Astrocyte of the hippocampus (primary cell): ENCODE results near the gene PSMD5.

Experiments
- DNase-seq: peaks from one replicate; pipeline ENCODE4 v3.0.0; 2011; ENCODE audit warnings: low read depth, low spot score

Gene PSMD5

DNA sequence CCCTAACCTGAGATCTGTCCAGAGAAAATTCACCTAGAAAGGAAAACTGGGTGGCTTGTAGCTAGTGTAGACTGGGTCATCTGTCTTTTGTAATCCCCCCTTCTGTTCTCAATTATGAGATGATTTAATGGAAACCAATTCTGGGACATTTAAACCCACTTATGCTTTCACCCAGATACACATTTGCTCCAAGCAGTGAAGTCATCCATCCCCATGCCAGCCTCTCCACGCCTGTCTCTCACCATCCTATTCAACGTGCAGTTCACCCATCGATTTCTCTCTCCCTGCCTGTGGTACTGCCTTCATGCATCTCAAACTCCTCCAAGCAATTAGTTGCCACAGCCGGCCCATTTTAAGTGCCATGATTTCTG is 32.5 kb upstream of the PSMD5 start:
- no peak for DNase-seq

DNA sequence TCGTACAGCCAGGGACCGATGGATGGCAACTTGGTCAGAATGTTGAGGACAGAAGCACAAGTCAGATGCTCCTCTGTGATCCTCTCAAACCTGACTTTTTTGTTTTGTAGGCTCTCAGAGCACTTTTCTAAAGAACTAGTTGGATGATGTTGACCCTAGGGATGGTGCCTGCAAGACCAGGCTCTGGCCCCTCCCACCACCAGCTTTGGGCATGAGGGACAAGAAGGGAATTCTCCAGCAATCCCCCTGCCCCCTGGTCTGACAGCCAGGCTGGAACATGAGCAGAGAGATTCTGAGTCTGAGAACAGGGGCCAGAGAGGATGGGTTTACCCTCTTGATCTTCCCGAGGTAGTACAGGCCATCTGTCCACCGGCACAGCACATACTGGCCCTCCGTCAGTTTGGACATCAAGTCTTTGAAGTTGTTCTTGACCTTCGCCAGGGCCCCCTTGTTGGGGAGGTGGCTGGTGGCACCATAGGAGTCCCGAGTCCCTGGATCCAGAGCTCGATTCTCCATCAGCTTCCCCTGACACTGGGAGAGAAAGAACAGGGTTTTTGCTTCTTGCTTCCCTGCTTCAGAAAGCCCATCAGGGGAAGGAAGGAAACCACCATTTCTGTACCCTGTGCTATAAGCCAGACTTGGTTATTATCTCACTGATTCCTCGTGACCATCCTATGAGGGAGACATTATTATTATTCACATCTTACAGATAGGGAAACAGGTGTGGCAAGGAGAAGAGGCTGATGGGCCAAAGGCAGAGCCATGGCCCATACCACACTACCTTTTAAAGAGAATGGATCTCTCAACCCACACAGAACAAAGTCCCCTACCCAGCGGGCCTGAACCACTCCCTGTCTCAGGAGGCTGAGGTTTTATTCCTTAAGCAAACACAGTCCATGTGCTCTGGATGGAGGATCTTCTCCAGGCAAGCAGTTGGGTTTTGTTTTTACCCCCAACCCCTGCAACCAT is 31.8 kb upstream of the PSMD5 start:
- no peak for DNase-seq

DNA sequence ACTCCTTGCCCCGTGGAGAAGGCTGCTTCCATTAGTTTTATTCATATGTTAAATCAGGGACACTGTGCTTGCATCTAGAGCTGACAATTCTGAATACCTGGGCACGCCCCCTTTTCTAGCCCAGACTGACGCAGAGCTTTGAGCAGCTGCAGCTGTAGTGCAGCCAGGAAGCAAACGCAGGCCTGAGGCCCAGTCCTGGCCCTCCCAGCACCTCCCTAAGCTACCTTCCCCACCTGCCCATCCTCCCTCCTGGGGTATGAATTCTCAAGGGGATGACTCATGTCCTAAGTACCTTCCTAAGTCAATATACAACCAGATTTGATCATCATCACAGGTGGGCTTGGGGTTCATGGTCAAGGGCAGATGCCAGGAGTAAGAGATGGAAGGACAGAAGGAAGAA is 30.8 kb upstream of the PSMD5 start:
- peak; percentile 29 for DNase-seq

DNA sequence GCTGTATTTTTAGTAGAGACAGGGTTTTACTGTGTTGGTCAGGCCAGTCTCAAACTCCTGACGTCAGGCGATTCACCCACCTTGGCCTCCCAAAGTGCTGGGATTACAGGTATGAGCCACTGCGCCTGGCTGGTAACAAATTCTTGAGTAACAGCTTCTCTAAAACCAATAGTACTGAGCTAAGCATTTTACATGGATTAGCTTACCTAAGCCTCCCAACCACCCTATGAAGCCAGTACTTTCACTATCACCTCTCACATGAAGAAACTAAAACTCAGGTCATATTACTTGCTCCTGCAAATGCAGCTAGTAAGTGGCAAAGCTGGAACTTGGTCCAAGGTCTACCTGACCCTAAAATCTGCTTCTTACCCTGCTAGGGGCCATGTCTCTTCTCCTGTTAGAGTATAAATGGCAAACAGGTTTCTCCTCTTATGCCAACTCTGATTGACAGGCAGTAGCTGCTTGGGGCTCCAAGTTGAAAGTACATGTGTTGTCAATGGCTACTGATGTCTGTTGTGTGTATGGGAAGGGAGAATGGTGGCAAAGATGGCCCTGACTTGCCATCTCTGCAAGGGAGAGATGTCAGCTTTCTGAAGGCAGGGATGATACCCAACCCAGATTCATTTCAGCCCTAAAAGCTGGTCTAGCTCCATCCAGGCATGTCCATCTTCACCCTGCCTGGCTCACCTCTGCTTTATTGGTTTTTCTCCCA is 30.2 kb upstream of the PSMD5 start:
- no peak for DNase-seq

DNA sequence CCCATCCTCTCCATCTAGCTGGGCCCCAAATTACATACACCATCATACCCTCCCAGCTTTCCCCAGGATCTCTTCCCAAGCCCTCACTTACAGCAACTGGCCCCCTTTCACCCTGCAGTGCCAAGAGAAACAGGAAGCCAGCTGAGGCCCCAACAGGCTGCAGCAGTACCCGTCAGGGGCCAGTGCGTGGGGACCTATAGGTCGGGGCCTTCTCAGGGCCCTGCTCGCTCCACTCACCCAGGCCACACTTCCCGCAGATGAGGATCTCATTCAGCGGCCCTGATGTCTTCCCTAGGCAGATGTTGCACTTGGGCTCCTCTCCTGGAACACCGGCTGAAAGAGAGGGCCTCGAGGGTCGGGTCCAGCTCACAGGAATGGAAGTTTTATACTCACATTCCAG is 27.5 kb upstream of the PSMD5 start:
- DNase-seq: no peak

DNA sequence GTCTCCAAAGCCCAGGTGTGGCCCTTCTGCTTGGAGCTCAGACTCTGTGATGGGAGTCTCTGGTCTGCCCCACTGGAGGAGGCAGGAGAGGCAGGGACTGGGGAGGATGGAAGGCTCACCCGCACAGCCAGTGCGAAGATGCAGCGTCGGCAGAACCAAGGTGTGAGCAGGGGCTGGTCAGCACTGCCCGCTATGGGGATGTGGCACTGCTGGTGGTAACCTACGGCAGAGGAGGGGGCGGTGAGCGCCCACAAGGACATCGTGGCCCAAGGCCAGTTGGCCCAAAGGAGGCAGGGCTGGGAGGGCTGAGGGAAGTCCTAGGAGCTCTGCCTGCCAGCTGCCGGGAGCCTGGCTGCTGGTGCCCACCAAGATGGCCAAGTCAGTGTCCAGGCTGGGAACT is 27.0 kb upstream of the PSMD5 start:
- DNase-seq: no peak

DNA sequence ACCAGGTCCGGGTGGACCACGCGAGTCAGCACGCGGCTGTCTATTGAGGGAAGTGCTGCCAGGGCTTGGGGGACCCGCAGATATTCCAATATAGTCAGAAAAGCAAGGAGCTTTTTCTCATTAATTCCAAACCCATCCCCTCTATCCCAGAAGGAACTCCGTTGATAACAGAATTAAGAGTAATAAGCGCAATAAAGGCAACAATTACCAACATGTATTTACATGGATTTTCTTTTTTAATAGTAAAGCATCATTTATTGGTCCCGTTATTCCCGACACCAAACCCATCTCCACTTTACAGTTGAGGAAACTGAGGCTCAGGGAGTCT is 26.6 kb upstream of the PSMD5 start:
- no peak for DNase-seq

DNA sequence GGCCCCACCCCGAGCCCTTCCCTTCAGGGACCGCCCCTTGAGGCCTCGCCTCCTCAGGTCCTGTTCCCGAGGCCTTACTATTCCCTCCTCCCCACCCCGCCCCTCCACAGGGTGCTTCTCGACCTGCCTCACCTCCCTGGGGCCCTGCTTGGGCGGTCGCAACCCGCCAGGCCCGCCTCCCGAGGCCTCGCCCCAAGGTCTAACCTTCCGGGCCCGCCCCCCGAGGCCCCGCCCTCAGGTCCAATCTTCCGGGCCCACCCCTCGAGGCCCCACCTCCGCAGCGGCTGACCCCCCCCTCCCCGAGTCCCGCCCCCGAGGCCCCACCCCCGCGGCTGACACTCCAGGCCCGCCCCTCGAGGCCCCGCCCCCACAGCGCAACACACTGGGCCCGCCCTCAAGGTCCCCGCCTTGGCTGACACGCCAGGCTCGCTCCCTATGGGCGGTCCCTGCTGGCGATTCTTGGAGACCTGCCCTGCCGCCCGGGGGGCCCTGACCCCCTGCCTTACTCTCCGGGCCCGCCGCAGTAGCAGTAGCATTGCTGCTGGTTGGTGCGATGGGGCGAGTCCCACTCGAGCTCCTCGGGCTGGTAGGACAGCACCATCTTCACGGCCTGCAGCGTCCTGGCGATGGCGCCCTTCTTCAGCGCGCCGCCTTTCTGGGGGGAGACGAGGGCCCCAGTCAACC is 26.1 kb upstream of the PSMD5 start:
- DNase-seq: peak; percentile 96

DNA sequence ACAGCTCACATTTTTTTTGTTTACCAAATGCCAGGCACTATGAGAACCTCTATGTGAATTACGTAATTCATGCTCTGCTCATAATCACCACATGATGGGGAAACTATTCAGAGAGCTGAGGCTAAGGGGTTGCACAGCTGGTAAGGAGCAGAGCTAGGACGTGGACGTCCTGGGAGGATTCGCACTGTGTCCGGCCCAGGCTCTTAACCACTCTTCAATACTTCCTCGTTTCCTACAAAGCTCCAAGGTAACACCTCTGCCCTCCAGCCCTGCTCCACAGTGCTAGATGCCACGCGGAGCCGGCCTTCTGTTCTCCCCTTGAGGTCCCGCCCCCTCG is 25.6 kb upstream of the PSMD5 start:
- DNase-seq: no peak

DNA sequence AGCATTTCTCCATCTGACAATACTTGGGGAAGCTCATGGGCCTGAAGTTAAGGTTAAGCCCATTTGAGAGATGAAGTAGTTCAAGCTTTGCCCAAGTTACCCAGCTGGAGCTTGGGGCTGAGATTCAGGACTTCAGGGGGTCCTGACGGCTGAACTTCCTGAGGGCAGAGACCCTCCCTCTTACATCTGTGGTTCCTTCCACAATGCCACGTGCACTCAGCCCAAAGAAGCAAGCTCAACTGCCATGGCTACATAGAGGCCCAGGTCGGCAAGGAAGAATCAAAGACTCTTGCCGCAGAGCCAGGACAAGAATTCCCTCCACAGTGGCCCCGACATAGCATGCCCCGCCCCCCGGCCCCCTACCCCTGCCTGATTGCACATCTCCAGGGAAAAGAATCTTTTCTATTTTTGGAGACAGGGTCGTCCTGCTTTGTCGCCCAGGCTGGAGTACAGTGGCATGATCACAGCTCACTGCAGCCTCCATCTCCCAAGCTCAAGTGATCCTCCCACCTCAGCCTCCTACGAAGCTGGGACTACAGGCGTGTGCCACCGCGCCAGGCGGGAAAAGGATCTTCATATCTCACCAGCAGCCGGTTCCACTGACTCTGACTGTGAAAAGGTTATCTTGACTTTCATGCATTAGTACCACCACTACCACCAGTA is 25.1 kb upstream of the PSMD5 start:
- no peak for DNase-seq

DNA sequence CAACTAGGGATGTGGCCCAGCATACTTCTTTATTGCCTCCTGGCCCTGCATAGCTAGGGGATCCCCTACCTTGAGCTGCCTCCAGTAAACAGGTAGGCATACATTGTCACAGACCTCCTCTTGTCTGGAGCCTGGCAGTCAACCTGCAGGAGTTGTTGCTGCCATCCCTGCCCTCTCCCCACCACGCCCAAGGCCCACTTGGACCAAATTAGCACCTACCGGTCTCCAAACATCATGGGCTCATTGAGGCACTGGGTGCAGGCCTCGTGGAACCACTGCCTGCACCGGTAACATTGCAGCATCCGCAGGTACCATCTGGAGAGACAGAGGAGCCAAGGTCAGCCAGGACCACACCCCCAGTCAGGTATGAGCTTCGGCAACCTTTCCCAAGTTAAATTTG is 23.9 kb upstream of the PSMD5 start:
- DNase-seq: no peak

DNA sequence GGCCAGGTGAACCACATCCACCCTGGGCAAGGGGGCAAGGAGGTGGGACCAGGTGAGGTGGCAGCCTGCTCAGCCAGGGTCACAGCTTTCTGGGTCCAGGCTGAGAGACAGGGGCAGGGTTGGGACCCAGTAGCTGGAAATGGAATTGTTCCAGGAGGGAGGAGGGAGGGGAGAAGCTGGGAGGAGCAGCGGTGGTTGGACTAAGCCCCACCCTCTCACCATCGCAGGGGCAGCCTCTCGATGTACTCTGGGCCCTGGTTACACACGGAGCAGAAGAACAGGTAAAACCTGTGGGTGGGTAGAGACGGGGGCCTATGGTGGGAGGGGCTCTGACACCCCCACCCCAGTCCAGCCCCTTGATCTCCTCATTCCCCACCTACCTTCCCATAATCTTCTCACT is 23.1 kb upstream of the PSMD5 start:
- no peak for DNase-seq

DNA sequence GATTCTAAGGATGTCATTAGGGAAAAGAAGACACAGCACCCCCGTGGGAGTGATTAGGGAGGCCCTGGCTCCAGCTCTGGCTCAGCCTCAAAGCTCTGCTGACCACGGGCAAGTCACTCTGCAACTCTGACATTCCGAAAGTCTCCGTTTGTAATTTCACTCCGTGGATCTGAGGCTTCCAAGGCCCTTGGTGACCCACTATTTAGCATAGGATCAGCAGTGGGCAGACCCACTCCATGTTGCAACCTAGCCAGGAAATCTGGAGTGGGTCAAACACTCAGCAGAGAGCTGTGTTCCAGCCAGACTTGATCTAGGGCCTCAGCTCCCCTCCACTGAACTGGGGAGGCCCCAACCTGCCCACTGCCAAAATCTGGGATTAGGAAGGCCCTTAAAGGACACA is 22.5 kb upstream of the PSMD5 start:
- no peak for DNase-seq

DNA sequence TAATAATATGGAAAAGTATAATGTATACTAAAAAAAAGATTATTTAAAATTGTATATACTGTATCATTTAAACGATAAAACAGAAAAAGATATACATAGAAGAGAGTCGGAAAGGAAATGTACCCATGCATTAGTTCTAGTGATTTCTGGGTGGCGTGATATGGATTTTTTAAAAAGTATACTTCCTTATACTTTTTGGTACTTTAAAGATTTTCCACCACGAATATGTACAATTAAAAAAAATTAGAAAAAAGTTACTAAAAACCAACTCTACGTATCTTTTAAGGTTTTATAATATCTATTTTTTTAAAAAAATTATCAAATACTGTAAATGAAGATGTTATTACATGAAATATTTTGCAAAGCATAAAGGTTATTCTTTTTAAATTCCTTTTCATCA is 22.0 kb upstream of the PSMD5 start:
- no peak for DNase-seq

DNA sequence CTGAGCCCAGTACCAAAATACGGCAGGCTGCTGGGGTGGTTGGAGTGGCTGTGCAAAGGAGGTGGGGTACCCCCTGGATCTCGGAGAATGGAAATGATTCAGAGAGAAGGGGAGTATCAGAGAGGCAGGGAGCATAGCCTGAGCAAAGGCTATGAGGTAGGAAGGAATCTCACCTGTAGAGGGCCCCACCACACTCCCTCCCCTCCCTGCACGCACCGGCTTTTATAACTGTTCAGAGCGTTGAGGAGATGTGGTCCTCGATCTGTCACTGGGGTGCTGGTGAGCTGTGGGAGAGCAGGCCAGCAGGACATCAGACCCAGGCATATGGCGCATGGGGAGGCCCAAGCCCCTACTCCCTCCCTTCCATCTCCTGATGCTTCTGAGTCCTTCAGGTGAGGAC is 21.1 kb upstream of the PSMD5 start:
- no peak for DNase-seq

DNA sequence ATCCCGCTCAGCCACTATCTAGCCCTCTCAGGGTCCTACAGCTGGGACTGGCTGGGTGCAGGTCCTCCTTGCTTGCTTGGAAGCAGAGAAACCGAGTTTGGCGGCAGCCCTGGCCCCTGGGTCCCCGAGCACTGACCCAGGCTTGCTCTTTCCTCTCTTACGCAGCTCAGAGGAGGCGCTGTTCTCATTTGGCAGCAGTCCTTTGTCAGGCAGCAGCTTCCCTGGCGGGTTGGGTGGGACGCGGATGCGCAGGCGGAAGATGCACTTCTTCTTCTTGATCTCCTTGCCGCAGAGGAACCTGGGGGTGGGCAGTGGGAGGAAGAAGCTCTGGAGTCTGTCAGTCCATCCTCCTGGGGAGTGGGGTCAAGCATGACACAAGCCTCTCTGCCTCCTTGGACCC is 19.7 kb upstream of the PSMD5 start:
- DNase-seq: no peak

DNA sequence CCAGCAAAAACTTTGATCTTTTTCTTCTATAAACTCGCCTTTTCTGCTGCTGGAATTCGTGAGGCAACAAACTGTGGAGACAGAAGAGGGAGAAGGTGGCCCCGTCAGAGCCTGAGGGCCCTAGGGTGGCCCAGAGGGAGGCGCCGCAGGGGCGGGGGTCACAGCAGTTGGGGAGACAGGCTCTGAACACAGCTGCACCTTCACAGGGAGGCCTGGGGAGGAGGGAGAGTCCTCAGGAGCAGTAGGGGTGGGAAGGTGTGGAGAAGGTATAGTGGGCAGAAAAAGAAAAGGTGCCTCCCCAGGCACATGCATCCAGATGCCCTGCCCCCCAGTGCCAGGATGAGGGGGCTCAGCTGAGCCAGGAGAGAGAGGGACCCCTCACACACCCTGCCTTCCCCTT is 19.2 kb upstream of the PSMD5 start:
- DNase-seq: no peak

DNA sequence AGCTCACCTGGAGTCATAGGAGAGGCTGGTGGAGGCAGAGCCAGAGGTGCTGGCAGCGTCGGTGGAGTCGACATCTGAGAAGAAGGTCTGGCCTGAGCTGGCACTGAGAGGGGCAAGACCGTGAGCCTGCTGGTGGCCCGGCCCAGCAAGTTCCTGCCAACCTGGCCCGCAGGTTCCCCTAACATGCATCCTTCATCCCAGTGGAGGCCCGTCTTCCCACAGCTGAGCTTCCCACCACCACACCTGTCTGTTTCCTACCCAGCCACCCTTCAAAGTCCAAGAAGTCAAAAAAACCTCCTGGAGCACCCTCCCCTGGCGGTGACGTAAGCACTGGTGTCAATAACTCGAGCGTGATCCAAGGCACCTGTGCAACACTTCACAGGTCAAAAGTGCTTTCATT is 17.4 kb upstream of the PSMD5 start:
- DNase-seq: no peak

DNA sequence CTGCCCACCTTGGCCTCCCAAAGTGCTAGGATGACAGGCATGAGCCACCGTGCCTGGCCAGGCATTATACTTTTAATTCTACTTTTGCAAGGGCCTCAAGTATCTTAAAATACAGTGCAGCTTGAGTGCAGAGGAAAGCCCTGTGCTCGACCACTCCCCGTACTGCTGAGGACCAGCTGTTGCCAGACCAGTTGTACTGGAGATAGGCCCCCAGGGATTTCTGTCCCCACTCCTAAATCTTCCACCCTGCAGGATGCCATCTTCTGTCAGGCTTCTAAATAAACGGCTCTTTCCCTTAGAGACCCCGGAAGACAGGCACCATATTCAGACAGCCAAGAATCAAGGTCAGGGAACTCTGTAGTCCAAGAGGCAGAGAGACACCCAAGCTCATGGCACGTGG is 16.6 kb upstream of the PSMD5 start:
- DNase-seq: no peak

DNA sequence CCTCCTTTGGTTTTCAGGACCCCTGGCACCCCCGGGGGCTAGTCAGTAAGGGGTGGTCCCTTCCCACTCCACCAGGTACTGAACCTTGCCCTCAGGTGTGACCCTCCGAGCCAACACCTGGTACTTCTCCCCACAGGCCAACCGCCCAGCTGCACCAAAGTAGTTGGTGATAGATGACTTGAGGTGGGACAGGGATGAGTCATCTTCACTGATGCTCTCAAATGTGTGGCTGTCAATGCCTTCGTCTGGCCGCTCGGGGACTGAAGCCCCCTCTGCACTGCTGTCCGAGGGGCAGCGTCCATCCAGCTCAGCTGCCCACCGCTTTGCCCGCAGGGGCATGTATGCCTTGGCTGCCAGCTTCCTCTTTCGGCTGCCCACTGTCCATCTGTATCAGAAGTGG is 15.2 kb upstream of the PSMD5 start:
- no peak for DNase-seq

DNA sequence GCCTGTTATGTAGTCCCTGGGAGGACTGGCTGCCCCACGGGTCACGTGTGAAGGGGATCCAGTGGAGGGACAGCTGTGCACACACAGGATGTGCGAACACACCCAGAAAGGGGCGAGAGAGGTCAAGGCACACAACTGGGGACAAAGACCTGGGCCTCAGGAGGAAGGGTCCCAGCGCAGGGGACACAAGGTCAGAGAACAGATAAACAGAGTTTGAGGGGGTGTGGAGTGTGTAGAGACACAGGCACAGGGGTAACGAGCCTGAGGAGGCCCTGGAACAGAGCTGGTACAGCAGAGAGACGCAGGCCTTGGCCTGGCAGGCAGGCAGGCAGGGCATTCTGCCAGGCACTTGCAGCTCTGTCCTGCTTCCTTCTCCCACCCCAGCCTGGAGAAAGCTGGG is 14.8 kb upstream of the PSMD5 start:
- DNase-seq: no peak

DNA sequence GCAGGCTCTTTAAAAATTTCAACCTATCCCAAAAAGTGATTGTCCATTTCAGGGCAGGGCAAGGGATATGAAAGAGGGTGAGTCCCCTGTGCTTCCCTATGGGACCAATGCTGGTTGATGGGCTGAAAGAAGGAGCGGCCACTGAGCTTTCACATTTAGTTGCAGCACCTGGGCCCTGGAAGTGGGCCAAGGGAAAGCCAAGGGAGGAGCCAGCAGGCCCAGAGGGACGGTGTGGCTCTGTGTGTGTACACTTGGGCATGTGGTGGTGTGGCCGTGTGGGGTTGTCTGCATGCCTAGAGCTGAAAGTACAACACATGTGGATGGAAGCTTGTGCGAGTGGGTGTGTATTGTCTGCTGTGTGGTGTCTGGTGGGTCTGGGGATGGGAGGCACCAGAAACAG is 14.0 kb upstream of the PSMD5 start:
- DNase-seq: no peak
